Erythroblast (primary cell): ENCODE measurements around the gene KCNG4.

Source experiments
- GATA1 ChIP-seq: IDR thresholded peaks from 2 replicates; pipeline ENCODE4 v1.6.1; 2011; ENCODE audit warnings: low read depth, mild to moderate bottlenecking, control low read depth, low read length, moderate library complexity
- POLR2A ChIP-seq: IDR thresholded peaks from 2 replicates; pipeline ENCODE4 v1.6.1; 2011; ENCODE audit warnings: mild to moderate bottlenecking, low read length

DNA sequence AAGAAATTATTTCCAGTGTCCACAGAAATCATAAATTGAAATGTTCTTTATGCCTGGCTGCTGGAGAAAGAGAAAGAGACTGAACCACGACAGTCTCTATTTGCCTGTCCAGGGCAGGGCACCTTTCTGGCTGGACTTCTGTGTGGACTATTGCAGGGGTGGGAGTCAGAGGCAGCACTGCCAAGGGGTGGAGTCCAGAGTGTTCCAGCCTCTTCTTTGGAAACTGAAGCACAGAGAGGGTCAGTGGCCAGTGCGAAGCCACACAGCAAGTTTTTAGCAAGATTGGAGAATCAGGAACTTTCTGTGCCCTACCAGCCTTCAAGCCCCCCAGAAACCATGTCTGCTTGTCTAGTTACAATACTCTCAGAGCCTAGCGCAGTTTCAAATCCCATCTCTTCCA is 15.3 kb downstream of the KCNG4 start:
- no peak for TF ChIP-seq POLR2A
- TF ChIP-seq GATA1, result no peak
